HG02938 (cell line): ENCODE results near the gene FAM185A.
A peak's percentile ranks its signal among the peaks of the same experiment; 100 is the strongest.
"Not testable (repeated sequence)": the region's sequence is repeated elsewhere in the genome, so short reads cannot be mapped to it uniquely, and the experiment has no call there.

Experiments used
- ATAC-seq: cut with Tn5 transposase; IDR thresholded peaks from one replicate; pipeline ENCODE4 v1.9.1; 2021; ENCODE audit warnings: mild to moderate bottlenecking, moderate library complexity; ENCODE audit not compliant: unreplicated experiment

The FAM185A gene

GRCh38 chr7:102829075-102829474, 80.3 kb downstream of the FAM185A start:
- ATAC-seq: no peak

GRCh38 chr7:102830197-102830596, 81.4 kb downstream of the FAM185A start:
- ATAC-seq: no peak

GRCh38 chr7:102832674-102833073, 83.9 kb downstream of the FAM185A start:
- ATAC-seq: no peak

DNA sequence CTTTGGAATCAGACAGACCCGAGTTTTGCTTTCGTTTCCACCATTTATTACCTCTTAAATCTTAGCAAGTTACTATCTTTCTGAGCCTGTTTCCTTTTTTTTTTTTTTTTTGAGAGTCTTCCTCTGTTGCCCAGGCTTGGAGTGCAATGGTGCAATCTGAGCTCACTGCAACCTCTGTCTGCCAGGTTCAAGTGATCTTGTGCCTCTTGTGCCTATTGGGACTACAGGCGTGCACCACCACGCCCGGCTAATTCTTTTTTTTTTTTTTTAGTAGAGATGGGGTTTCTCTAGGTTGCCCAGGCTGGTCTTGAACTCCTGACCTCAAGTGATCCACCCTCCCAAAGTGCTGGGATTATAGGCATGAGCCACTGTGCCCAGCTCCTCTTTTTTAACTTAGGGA, 84.5 kb downstream of the FAM185A start:
- ATAC-seq: no peak

DNA sequence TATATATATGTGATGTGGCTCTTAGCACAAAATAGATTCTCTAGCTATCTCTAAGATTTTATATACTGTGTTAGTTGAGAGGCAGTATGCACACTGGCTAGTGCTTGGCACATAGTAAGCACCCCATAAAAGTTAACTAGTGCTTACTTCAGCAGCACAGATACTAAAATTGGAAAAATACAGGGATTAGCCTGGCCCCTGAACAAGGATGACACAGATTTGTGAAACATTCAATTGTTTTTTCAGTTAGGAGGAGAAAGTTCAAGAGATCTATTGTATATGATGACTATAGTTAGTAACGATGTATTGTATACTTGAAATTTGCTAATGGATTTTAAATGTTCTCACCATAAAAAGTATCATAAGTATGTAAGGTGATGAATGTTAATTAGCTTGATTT, 85.7 kb downstream of the FAM185A start:
- ATAC-seq: no peak

DNA sequence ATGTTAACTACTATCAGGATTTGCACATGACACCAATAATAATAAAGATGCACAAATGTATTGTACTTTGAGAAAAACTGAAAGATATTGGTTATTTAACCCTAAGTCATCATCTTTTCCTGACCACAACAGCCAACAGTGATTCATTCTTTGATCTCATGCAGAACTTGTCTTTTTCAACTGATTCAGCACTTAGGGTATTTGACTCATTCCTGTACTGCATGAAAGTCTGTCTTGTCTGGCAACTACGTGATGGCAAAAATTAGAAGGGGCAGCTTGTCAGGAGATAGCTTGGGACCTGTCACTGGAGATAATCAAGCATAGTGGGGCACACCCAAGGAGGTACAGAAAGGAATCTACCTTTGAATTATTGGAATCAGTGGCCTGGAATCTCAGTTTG, 86.2 kb downstream of the FAM185A start:
- peak; percentile 95 for ATAC-seq

DNA sequence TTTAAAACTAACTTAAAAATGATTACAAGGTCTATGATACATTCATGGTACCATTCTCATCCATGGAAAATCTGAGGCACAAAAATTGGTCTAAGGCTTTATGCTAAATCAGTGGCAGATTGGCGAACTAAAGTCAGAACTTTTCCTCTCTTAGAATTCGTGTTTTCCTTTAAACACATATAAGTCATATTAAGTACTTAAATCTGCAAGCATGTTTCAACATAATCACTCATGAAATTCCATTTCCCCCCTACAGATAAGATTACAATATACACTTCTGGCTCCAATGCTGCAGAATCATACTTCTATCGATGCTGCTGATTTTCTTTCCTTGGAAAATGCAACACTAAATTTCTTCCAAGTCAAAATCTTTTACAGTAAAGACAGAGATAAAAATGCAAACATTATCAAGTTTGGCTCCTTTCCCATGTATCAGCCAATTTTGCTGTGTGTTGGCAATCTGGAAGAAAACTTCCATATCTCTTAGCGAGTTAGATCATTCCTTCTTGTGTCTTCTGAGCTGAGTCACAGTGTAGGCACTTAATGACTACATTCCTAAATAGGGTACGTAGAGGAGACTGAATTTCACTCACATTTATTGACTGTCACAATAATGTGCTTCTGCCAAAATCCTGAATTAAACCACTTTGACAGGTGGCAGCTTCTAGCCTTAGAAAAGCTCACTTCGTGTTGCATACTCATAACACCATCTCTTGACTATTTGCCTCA, 87.6 kb downstream of the FAM185A start:
- no peak for ATAC-seq

GRCh38 chr7:102836977-102837376, 88.2 kb downstream of the FAM185A start:
- no peak for ATAC-seq

- ATAC-seq: no peak
Measured at GRCh38 chr7:102837802-102838201, 89.0 kb downstream of the FAM185A start.

DNA sequence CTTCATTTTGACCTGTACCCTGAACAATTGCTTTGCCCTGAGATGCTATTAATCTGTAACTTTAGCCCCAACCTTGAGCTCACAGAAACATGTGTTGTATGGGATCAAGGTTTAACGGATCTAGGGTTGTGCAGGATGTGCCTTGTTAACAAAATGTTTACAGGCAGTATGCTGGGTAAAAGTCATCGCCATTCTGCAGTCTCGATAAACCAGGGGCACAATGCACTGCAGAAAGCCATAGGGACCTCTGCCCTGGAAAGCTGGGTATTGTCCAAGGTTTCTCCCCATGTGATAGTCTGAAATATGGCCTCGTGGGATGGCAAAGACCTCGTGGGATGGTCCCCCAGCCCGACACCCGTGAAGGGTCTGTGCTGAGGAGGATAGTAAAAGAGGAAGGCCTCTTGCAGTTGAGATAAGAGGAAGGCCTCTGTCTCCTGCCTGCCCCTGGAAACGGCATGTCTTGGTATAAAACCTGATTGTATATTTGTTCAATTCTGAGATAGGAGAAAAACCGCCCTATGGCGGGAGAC, 89.8 kb downstream of the FAM185A start:
- ATAC-seq: not testable (repeated sequence)

DNA sequence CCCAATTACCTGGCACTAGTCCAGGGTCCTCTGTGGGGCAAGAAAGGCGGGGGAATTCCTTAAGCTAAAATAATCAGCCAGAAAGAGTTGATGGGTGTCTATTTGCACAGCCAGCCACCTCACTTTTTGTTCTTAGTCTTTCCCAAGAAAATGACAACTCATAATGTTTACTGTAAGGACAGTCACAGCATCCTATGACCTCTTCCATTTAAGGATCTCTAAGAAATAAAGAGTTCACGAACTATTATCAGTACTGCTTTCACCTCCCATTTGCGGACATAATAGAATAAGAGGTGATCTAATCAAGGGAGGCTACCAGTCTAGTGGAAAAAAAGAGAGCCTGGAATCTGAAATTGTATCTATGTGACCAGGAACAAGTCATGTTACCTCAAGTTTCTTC, 91.6 kb downstream of the FAM185A start:
- no peak for ATAC-seq

GRCh38 chr7:102841290-102841689, 92.5 kb downstream of the FAM185A start:
- no peak for ATAC-seq

- no peak for ATAC-seq
Measured at GRCh38 chr7:102842284-102842683, 93.5 kb downstream of the FAM185A start.

GRCh38 chr7:102843850-102844249, 95.1 kb downstream of the FAM185A start:
- ATAC-seq: peak; percentile 93

DNA sequence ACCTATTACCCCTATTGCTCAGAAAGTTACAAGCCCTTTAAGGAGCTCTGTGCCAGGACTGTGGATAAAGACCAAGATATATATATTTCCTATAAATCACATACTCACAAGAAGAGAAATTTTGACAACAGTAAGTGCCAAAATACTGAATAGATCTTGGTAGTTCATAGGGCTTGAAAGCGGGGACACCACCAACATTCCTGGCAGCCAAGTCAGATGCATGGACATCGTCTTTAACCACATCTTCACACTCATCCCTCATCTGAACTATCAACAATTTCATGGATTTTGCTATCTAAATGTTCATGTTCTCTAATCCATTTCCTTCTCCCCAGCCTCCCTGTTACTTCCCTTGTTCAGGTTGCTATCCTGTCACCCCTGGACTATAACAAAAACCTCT, 96.5 kb downstream of the FAM185A start:
- no peak for ATAC-seq

DNA sequence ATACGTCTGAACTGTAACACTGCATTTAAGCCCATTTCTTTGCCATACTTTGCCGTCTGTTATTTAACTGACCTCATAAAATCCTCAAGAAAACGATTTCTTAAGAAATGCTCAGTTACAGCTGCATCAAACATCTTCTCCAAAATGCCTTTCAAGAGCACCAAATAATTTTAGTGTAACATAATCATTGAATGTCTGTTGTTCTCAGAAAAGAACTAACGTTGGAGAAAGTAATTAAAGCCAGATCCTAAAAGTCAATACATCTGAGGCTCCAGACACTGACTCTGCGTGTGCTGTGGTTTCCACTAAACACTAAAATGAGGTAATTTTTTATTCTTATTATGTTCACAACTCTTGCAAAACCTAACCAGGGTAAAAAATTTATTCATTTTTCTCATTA, 100.3 kb downstream of the FAM185A start:
- ATAC-seq: no peak

DNA sequence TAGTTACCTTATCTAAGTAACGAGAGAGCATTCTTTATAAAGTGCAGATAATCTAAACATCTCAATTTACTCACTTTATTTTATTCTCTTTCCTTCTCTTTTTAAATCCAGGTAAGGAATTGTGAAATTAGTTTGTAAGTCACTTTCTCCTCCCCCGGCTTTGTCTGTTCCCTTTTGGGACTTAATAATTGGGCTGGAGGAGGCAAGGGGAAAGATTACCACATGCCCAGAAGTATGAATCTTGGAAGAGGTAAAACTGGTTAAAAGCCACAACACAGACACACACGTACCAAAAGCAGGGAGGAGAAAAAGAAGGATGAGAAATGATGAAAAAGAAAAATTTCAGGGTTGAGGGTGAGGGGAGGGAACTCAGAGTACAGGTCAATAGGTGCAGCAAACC, 100.7 kb downstream of the FAM185A start:
- ATAC-seq: no peak

DNA sequence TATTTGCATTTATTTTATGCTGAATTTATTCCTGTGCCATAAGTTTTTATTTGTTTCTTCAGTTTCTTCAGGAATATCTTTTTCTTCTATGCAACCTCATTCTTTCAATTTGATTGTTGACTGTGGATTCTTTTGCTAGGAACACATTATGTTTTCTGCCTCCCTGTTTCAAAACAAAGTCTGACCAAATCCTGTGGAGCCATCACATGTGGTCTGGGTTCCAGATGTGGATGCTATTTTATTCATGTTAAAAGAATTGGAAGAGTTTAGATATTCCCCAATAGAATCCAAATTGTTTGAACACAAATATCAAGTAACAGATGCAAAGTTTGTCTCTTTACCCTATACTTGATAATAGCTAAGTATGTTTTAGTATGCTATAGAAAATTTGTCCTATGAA, 107.2 kb downstream of the FAM185A start:
- ATAC-seq: no peak
